NCI-H526 (cell line): Measurements from ENCODE around the gene SNRK.
"Not testable (repeated sequence)": the region's sequence is repeated elsewhere in the genome, so short reads cannot be mapped to it uniquely, and the experiment has no call there.

Experiments used
- DNase-seq, 2 experiments: peaks; one replicate each; lab custom pipeline; 2025; lab: John Stamatoyannopoulos, UW

The SNRK gene

GRCh38 chr3:43346978-43347749 is 60.8 kb downstream of the SNRK start:
- no peak for DNase-seq

GRCh38 chr3:43347774-43348173 is 61.4 kb downstream of the SNRK start:
- DNase-seq, result no peak

- no peak for DNase-seq
Measured at GRCh38 chr3:43348350-43348749, 62.0 kb downstream of the SNRK start.

- DNase-seq, result no peak
Measured at GRCh38 chr3:43348852-43349574, 62.7 kb downstream of the SNRK start.

- DNase-seq, result no peak
Measured at GRCh38 chr3:43349716-43350115, 63.4 kb downstream of the SNRK start.

- no peak for DNase-seq
Measured at GRCh38 chr3:43353393-43353792, 67.1 kb downstream of the SNRK start.

GRCh38 chr3:43353923-43354670 is 67.8 kb downstream of the SNRK start:
- no peak for DNase-seq

- DNase-seq, result not testable (repeated sequence)
Measured at GRCh38 chr3:43356033-43356432, 69.7 kb downstream of the SNRK start.

GRCh38 chr3:43361077-43361476 is 74.7 kb downstream of the SNRK start:
- DNase-seq, result no peak

- no peak for DNase-seq
Measured at GRCh38 chr3:43362183-43362582, 75.8 kb downstream of the SNRK start.

- no peak for DNase-seq
Measured at GRCh38 chr3:43362961-43363360, 76.6 kb downstream of the SNRK start.

GRCh38 chr3:43363621-43364266 is 77.4 kb downstream of the SNRK start:
- no peak for DNase-seq

- DNase-seq, result no peak
Measured at GRCh38 chr3:43364494-43364893, 78.2 kb downstream of the SNRK start.

- no peak for DNase-seq
Measured at GRCh38 chr3:43364926-43365325, 78.6 kb downstream of the SNRK start.

- no peak for DNase-seq
Measured at GRCh38 chr3:43365601-43366305, 79.4 kb downstream of the SNRK start.

- no peak for DNase-seq
Measured at GRCh38 chr3:43366481-43366880, 80.1 kb downstream of the SNRK start.

GRCh38 chr3:43366885-43367284 is 80.5 kb downstream of the SNRK start:
- no peak for DNase-seq

GRCh38 chr3:43369404-43370292 is 83.3 kb downstream of the SNRK start:
- no peak for DNase-seq

- no peak for DNase-seq
Measured at GRCh38 chr3:43370293-43370980, 84.1 kb downstream of the SNRK start.

- no peak for DNase-seq
Measured at GRCh38 chr3:43371494-43371893, 85.2 kb downstream of the SNRK start.
